K562 (cell line): ENCODE results near the gene UBE2R2. TPM values are rescaled to one million over a fixed set of nuclear protein-coding genes. Genes with fewer than 3 reads are reported as not detected.

ENCODE experiments used
- ATF1 ChIP-seq, 2 experiments: fragments of 450-650 bp in 1 of 2; IDR thresholded peaks; 2 replicates each; pipeline ENCODE4 v1.6.1; 2016; ENCODE audit warnings: missing compliant biosample characterization in 1 of 2, missing genetic modification characterization in 1 of 2
- BRD9 ChIP-seq: fragments of 450-650 bp; IDR thresholded peaks from 2 replicates; pipeline ENCODE4 v1.6.1; 2018; ENCODE audit warnings: low read depth; ENCODE audit not compliant: partially characterized antibody
- BRF1 ChIP-seq: IDR thresholded peaks from 3 replicates; pipeline ENCODE4 v1.6.1; 2011; ENCODE audit warnings: borderline replicate concordance, mild to moderate bottlenecking; ENCODE audit not compliant: insufficient read length; ENCODE audit errors: extremely low read depth
- C11orf30 ChIP-seq: fragments of 450-650 bp; IDR thresholded peaks from 2 replicates; pipeline ENCODE4 v1.6.1; 2016; ENCODE audit warnings: low read depth, mild to moderate bottlenecking
- CEBPG ChIP-seq, 3 experiments: fragments of 200-800 bp in 1 of 3; sonication (Bioruptor generic) in 1 of 3; sonication (generic) in 1 of 3; formaldehyde crosslinking in 1 of 3; IDR thresholded peaks in 2 of 3; conservative IDR thresholded peaks in 1 of 3; 2 replicates each; pipeline versions ENCODE4 v1.6.1 to v1.8.0; 2016 to 2022; ENCODE audit warnings: missing compliant biosample characterization in 2 of 3, missing genetic modification characterization in 2 of 3, mild to moderate bottlenecking in 1 of 3, missing genetic modification reagents in 1 of 3
- DEAF1 ChIP-seq: fragments of 450-650 bp; formaldehyde crosslinking; IDR thresholded peaks from 2 replicates; pipeline ENCODE4 v1.4.0; 2020; ENCODE audit warnings: mild to moderate bottlenecking, moderate library complexity
- ILK ChIP-seq: fragments of 450-650 bp; IDR thresholded peaks from 2 replicates; pipeline ENCODE4 v1.6.1; 2016; ENCODE audit warnings: missing genetic modification characterization, low read depth, mild to moderate bottlenecking, missing compliant biosample characterization, moderate library complexity, borderline replicate concordance
- IRF2 ChIP-seq: sonication (generic); formaldehyde crosslinking; IDR thresholded peaks from 2 replicates; pipeline ENCODE4 v1.8.1; 2022; ENCODE audit warnings: mild to moderate bottlenecking, missing genetic modification reagents
- JUN ChIP-seq, 2 experiments: sonication (generic) in 1 of 2; formaldehyde crosslinking in 1 of 2; IDR thresholded peaks; 2 replicates each; pipeline versions ENCODE4 v1.6.1 to v1.8.0; 2012 to 2022; ENCODE audit warnings: borderline replicate concordance in 2 of 2, mild to moderate bottlenecking in 2 of 2, improper control_type of control experiment in 1 of 2, low read depth in 1 of 2, low read length in 1 of 2, missing genetic modification reagents in 1 of 2
- KDM2B ChIP-seq: fragments of 250-450 bp; sonication (Bioruptor Pico); IDR thresholded peaks from 2 replicates; pipeline ENCODE4 v1.8.0; 2021; ENCODE audit warnings: mild to moderate bottlenecking, moderate library complexity
- MAFF ChIP-seq: IDR thresholded peaks from 2 replicates; pipeline ENCODE4 v1.6.1; 2012; ENCODE audit warnings: low read length, improper control_type of control experiment
- MAFG ChIP-seq: fragments of 450-650 bp; conservative IDR thresholded peaks from 2 replicates; pipeline ENCODE4 v1.6.1; 2016; ENCODE audit warnings: missing genetic modification characterization, missing compliant biosample characterization
- MAFK ChIP-seq: IDR thresholded peaks from 2 replicates; pipeline ENCODE4 v1.6.1; 2011; ENCODE audit warnings: low read length, improper control_type of control experiment
- NFRKB ChIP-seq: fragments of 450-650 bp; IDR thresholded peaks from 2 replicates; pipeline ENCODE4 v1.6.1; 2016; ENCODE audit warnings: low read depth
- PPARD ChIP-seq: fragments of 250-450 bp; sonication (Bioruptor Pico); IDR thresholded peaks from 2 replicates; pipeline ENCODE4 v1.8.0; 2022; ENCODE audit warnings: inconsistent platforms, mild to moderate bottlenecking, moderate library complexity
- SMAD4 ChIP-seq: fragments of 250-450 bp; sonication (Bioruptor Pico); conservative IDR thresholded peaks from 2 replicates; pipeline ENCODE4 v1.8.0; 2021; ENCODE audit warnings: inconsistent platforms, mild to moderate bottlenecking, moderate library complexity
- SNRNP70 ChIP-seq: fragments of 200-400 bp; formaldehyde crosslinking; optimal IDR thresholded peaks from 2 replicates; pipeline ENCODE3; 2017; ENCODE audit warnings: low read depth, low read length
- SRSF3 ChIP-seq: fragments of 200-400 bp; formaldehyde crosslinking; IDR thresholded peaks from 2 replicates; pipeline ENCODE4 v1.6.1; 2016; ENCODE audit warnings: mild to moderate bottlenecking, low read length, moderate library complexity; ENCODE audit not compliant: insufficient read depth
- YY1 ChIP-seq, 3 experiments: IDR thresholded peaks; 2 replicates each; pipeline ENCODE4 v1.6.1; 2011; ENCODE audit warnings: low read length in 2 of 3, mild to moderate bottlenecking in 2 of 3, moderate library complexity in 2 of 3, borderline replicate concordance in 1 of 3, control low read depth in 1 of 3, low read depth in 1 of 3; ENCODE audit not compliant: insufficient read depth in 3 of 3, insufficient replicate concordance in 2 of 3, control insufficient read depth in 1 of 3, insufficient read length in 1 of 3; ENCODE audit errors: extremely low read depth in 1 of 3
- ZEB2 ChIP-seq: fragments of 450-650 bp; IDR thresholded peaks from 2 replicates; pipeline ENCODE4 v1.6.1; 2016
- ZNF444 ChIP-seq: fragments of 250-450 bp; sonication (Bioruptor Pico); IDR thresholded peaks from 2 replicates; pipeline ENCODE4 v1.4.0; 2020; ENCODE audit warnings: mild to moderate bottlenecking, moderate library complexity
- polyA plus RNA-seq, 8 experiments: library from polyadenylated mRNA; depleted of rRNA in 4 of 8; stranded (reverse) in 5 of 8; unstranded in 3 of 8; fragments of >200 nt; fragmentation: Nextera tagmentation in 2 of 8; fragmentation: Illumina TruSeq in 1 of 8; extraction: Ambion mirVana in 2 of 8; extraction: Trizol in 1 of 8; gene quantifications; 2 replicates each; pipeline versions ENCODE4 v1.2.1 to v1.2.3, GENCODE V29; 2011 to 2014; ENCODE audit warnings: inconsistent platforms in 1 of 8, missing spikeins in 1 of 8
- total RNA-seq, 7 experiments: library from RNA; depleted of rRNA in 6 of 7; stranded (reverse); fragments of >200 nt in 6 of 7; fragmentation: Illumina TruSeq in 2 of 7; extraction: Trizol in 2 of 7; gene quantifications; 2 replicates each; pipeline versions ENCODE4 v1.2.1 to v1.2.3, GENCODE V29; 2011 to 2021; ENCODE audit warnings: low replicate concordance in 1 of 7
- TF ChIP-seq, protein P1 (sequence below): fragments of 250-450 bp; sonication (Bioruptor Pico); IDR thresholded peaks from 2 replicates; pipeline ENCODE4 v1.6.1; 2021; ENCODE audit warnings: mild to moderate bottlenecking
- TF ChIP-seq, protein P2 (sequence below): fragments of 200-800 bp; sonication (Bioruptor generic); IDR thresholded peaks from 2 replicates; pipeline ENCODE4 v1.6.1; 2017; ENCODE audit warnings: missing genetic modification characterization, missing compliant biosample characterization
- TF ChIP-seq, protein P3 (sequence below): fragments of 450-650 bp; IDR thresholded peaks from 2 replicates; pipeline ENCODE4 v1.6.1; 2016; ENCODE audit warnings: low read depth, mild to moderate bottlenecking, moderate library complexity

Gene UBE2R2
- total and polyA plus RNA-seq, 9 of the 15 experiments (the other 6 are each of a cell fraction or from before 2014, with no cell fraction given) = 7.8 to 26.2 (median 11.8) TPM

GRCh38 chr9:33868440-33868973, 51.5 kb downstream of the UBE2R2 start (continued):
- TF ChIP-seq KDM2B (CRISPR knock-in tag) (no peak), ATF1 (CRISPR knock-in tag; IDR thresholded peaks at IDR 0.05) (no peak), ATF1 (tag; IDR thresholded peaks at IDR 0.05) (no peak), JUN (IDR thresholded peaks at IDR 0.05; ENCODE audit: borderline replicate concordance, low read depth, low read length) (no peak), JUN (CRISPR knock-in tag; IDR thresholded peaks at IDR 0.05; ENCODE audit: borderline replicate concordance) (no peak), MAFF (peak; percentile 21; the same call in 1 of the 2 replicates), C11orf30 (peak; percentile 72), IRF2 (CRISPR knock-in tag) (no peak), CEBPG (CRISPR knock-in tag; IDR thresholded peaks at IDR 0.05) (no peak), CEBPG (tag; conservative IDR thresholded peaks at IDR 0.05 in 1 of 2, IDR thresholded peaks at IDR 0.05 in 1 of 2) (0 out of 4 replicates have a peak, but pooled peaks of 1 of the 2 experiments have one; percentile 26), PPARD (no peak), SNRNP70 (no peak), BRF1 (no peak), MAFK (peak; percentile 45; the same call in 1 of the 2 replicates), ZEB2 (no peak), NFRKB (no peak), BRD9 (no peak), ZNF444 (CRISPR knock-in tag) (no peak), SMAD4 (no peak), YY1 (IDR thresholded peaks at IDR 0.05; ENCODE audit: borderline replicate concordance in 1 of 3, control insufficient read depth in 1 of 3, extremely low read depth in 1 of 3, insufficient read depth in 3 of 3, insufficient read length in 1 of 3, insufficient replicate concordance in 2 of 3, low read depth in 1 of 3, low read length in 2 of 3) (no peak), MAFG (tag) (peak; percentile 75), ILK (tag) (no peak), SRSF3 (no peak), DEAF1 (CRISPR knock-in tag) (no peak)
- TF ChIP-seq, protein P1, sequence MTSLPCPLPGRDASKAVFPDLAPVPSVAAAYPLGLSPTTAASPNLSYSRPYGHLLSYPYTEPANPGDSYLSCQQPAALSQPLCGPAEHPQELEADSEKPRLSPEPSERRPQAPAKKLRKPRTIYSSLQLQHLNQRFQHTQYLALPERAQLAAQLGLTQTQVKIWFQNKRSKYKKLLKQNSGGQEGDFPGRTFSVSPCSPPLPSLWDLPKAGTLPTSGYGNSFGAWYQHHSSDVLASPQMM = no peak
- TF ChIP-seq, protein P2, sequence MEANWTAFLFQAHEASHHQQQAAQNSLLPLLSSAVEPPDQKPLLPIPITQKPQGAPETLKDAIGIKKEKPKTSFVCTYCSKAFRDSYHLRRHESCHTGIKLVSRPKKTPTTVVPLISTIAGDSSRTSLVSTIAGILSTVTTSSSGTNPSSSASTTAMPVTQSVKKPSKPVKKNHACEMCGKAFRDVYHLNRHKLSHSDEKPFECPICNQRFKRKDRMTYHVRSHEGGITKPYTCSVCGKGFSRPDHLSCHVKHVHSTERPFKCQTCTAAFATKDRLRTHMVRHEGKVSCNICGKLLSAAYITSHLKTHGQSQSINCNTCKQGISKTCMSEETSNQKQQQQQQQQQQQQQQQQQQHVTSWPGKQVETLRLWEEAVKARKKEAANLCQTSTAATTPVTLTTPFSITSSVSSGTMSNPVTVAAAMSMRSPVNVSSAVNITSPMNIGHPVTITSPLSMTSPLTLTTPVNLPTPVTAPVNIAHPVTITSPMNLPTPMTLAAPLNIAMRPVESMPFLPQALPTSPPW (CRISPR knock-in tag) = no peak
- TF ChIP-seq, protein P3, sequence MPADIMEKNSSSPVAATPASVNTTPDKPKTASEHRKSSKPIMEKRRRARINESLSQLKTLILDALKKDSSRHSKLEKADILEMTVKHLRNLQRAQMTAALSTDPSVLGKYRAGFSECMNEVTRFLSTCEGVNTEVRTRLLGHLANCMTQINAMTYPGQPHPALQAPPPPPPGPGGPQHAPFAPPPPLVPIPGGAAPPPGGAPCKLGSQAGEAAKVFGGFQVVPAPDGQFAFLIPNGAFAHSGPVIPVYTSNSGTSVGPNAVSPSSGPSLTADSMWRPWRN = no peak
